WTC11 (cell line): Measurements from ENCODE around the gene ZNF14. TPM values are rescaled to one million over a fixed set of nuclear protein-coding genes. Genes with fewer than 3 reads are reported as not detected.
"Not testable (repeated sequence)": the region's sequence is repeated elsewhere in the genome, so short reads cannot be mapped to it uniquely, and the experiment has no call there.

Source experiments
- ATAC-seq: fragments of 200-7000 bp; cut with Tn5 transposase; 2 replicates; pipeline ENCODE4 v1.10.0; 2021; ENCODE audit warnings: mild to moderate bottlenecking, moderate library complexity
- CTCF ChIA-PET: fragments of 300-600 bp; sonication (Branson Sonifier 250); formaldehyde crosslinking; loops from one replicate; lab custom pipeline; 2021; ENCODE audit warnings: antibody characterized with exemption; lab: Charles Lee
- POLR2A ChIA-PET: fragments of 350-600 bp; sonication (Branson Sonifier 250); formaldehyde crosslinking; loops from one replicate; lab custom pipeline; 2021; ENCODE audit warnings: antibody characterized with exemption; lab: Charles Lee
- DNase-seq: peaks from one replicate; pipeline ENCODE4 v3.0.0; 2021; ENCODE audit warnings: low spot score
- H3K27ac Mint-ChIP-seq: 2 replicates; pipeline ENCODE4 v1.8.0; 2021; ENCODE audit warnings: mixed read lengths
- H3K27me3 Mint-ChIP-seq: 2 replicates; pipeline ENCODE4 v1.8.0; 2021; ENCODE audit warnings: low read depth, mild to moderate bottlenecking, moderate library complexity, mixed read lengths
- H3K36me3 Mint-ChIP-seq: 2 replicates; pipeline ENCODE4 v1.8.0; 2021; ENCODE audit warnings: mixed read lengths
- H3K4me1 Mint-ChIP-seq: 2 replicates; pipeline ENCODE4 v1.8.0; 2022; ENCODE audit warnings: mixed read lengths
- H3K4me3 Mint-ChIP-seq: 2 replicates; pipeline ENCODE4 v1.8.0; 2021; ENCODE audit warnings: mild to moderate bottlenecking, moderate library complexity, mixed read lengths
- H3K9me3 Mint-ChIP-seq: 2 replicates; pipeline ENCODE4 v1.8.0; 2021; ENCODE audit warnings: mixed read lengths
- CBFB ChIP-seq: sonication (generic); formaldehyde crosslinking; IDR thresholded peaks from 2 replicates; pipeline ENCODE4 v1.8.1; 2022; ENCODE audit warnings: mild to moderate bottlenecking, low read depth, missing genetic modification reagents
- ESRRA ChIP-seq: sonication (generic); formaldehyde crosslinking; IDR thresholded peaks from 2 replicates; pipeline ENCODE4 v1.8.1; 2022; ENCODE audit warnings: mild to moderate bottlenecking, missing genetic modification reagents, borderline replicate concordance
- FOXJ3 ChIP-seq: sonication (generic); formaldehyde crosslinking; IDR thresholded peaks from 2 replicates; pipeline ENCODE4 v1.9.0; 2021; ENCODE audit warnings: missing genetic modification reagents, mild to moderate bottlenecking, borderline replicate concordance
- HMGA2 ChIP-seq: fragments of 250-450 bp; sonication (Bioruptor Pico); IDR thresholded peaks from 2 replicates; pipeline ENCODE4 v1.4.0; 2021; ENCODE audit warnings: mild to moderate bottlenecking, moderate library complexity
- JUN ChIP-seq: sonication (generic); formaldehyde crosslinking; IDR thresholded peaks from 2 replicates; pipeline ENCODE4 v1.8.0; 2023; ENCODE audit warnings: mild to moderate bottlenecking, missing genetic modification reagents
- KAT7 ChIP-seq: sonication (generic); formaldehyde crosslinking; IDR thresholded peaks from 2 replicates; pipeline ENCODE4 v1.8.1; 2023; ENCODE audit warnings: missing genetic modification reagents, mild to moderate bottlenecking, borderline replicate concordance
- total RNA-seq: library from RNA; stranded (reverse); gene quantifications from 3 replicates; pipeline ENCODE4 v1.2.3, GENCODE V29; 2021
- TF ChIP-seq, protein P1 (sequence below): sonication (generic); formaldehyde crosslinking; IDR thresholded peaks from 2 replicates; pipeline ENCODE4 v1.8.0; 2023; ENCODE audit warnings: missing genetic modification reagents, mild to moderate bottlenecking, borderline replicate concordance
- TF ChIP-seq, protein P2 (sequence below): sonication (generic); formaldehyde crosslinking; IDR thresholded peaks from 2 replicates; pipeline ENCODE4 v1.8.1; 2023; ENCODE audit warnings: mild to moderate bottlenecking, moderate library complexity, missing genetic modification reagents
- TF ChIP-seq, protein P3 (sequence below): sonication (generic); formaldehyde crosslinking; IDR thresholded peaks from 2 replicates; pipeline ENCODE4 v1.8.0; 2022; ENCODE audit warnings: missing genetic modification reagents

The ZNF14 gene
- total RNA-seq, 1 experiment from 2014 or later, result 5.7 TPM

DNA sequence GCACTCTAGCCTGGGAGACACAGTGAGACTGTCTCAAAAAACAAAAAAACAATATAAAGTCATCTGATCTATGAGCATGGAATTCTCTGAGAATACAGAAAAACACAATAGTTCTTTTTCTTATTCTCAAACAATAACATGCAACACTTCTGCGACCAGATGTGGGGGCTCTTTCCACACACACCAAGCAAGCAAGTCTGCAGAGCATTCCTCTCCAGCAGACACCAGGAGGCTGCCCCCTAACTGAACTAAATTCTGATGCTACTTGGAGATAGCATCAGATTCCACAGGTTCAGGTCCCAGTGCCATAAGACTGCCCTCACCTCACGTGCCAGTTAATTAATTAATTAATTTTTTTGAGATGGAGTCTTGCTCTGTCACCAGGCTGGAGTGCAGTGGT is 36.5 kb downstream of the ZNF14 start:
- peak; percentile 85 for ATAC-seq
- H3K27me3 Mint-ChIP-seq, result no peaks in the 10 kb centered on the region
- H3K4me1 Mint-ChIP-seq, result no peaks in the 10 kb centered on the region
- ChIA-PET CTCF (interaction anchor here (0.7 to 1.5 kb wide), 4 partner anchors 28 to 260 kb away, joined by 3 to 6 read pairs (median 4); partner anchors contain the start of gene ZNF506), POLR2A (no interaction called here)
- H3K9me3 Mint-ChIP-seq, result 0 out of 2 replicates have a peak, but pooled peaks cover 8% of the 10 kb centered on the region
- H3K36me3 Mint-ChIP-seq, result no peaks in the 10 kb centered on the region
- TF ChIP-seq KAT7 (CRISPR knock-in tag), result no peak
- TF ChIP-seq, protein P1, sequence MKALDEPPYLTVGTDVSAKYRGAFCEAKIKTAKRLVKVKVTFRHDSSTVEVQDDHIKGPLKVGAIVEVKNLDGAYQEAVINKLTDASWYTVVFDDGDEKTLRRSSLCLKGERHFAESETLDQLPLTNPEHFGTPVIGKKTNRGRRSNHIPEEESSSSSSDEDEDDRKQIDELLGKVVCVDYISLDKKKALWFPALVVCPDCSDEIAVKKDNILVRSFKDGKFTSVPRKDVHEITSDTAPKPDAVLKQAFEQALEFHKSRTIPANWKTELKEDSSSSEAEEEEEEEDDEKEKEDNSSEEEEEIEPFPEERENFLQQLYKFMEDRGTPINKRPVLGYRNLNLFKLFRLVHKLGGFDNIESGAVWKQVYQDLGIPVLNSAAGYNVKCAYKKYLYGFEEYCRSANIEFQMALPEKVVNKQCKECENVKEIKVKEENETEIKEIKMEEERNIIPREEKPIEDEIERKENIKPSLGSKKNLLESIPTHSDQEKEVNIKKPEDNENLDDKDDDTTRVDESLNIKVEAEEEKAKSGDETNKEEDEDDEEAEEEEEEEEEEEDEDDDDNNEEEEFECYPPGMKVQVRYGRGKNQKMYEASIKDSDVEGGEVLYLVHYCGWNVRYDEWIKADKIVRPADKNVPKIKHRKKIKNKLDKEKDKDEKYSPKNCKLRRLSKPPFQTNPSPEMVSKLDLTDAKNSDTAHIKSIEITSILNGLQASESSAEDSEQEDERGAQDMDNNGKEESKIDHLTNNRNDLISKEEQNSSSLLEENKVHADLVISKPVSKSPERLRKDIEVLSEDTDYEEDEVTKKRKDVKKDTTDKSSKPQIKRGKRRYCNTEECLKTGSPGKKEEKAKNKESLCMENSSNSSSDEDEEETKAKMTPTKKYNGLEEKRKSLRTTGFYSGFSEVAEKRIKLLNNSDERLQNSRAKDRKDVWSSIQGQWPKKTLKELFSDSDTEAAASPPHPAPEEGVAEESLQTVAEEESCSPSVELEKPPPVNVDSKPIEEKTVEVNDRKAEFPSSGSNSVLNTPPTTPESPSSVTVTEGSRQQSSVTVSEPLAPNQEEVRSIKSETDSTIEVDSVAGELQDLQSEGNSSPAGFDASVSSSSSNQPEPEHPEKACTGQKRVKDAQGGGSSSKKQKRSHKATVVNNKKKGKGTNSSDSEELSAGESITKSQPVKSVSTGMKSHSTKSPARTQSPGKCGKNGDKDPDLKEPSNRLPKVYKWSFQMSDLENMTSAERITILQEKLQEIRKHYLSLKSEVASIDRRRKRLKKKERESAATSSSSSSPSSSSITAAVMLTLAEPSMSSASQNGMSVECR (CRISPR knock-in tag), result no peak
- TF ChIP-seq, protein P2, sequence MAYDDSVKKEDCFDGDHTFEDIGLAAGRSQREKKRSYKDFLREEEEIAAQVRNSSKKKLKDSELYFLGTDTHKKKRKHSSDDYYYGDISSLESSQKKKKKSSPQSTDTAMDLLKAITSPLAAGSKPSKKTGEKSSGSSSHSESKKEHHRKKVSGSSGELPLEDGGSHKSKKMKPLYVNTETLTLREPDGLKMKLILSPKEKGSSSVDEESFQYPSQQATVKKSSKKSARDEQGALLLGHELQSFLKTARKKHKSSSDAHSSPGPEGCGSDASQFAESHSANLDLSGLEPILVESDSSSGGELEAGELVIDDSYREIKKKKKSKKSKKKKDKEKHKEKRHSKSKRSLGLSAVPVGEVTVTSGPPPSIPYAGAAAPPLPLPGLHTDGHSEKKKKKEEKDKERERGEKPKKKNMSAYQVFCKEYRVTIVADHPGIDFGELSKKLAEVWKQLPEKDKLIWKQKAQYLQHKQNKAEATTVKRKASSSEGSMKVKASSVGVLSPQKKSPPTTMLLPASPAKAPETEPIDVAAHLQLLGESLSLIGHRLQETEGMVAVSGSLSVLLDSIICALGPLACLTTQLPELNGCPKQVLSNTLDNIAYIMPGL, result no peak
- TF ChIP-seq, all 79 proteins: peak for 0
- peak; percentile 27 for DNase-seq
- Mint-ChIP-seq H3K27ac (no peak overlapping the region), H3K4me3 (no peak overlapping the region)

DNA sequence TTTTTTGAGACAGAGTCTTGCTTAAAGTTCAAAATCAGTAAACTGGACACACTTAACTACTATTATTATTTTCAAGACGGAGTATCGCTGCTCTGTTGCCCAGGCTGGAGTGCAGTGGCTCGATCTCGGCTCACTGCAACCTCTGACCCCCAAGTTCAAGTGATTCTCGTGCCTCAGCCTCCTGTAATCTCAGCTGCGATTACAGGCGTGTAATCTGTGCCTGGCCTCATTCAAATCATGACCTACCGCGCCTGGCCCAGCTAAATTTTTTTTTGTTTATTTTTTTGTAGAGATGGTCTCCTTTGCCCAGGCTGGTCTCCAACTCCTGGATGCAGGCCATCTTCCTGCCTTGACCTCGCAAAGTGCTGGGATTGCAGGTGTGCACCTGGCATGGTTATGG is 41.2 kb downstream of the ZNF14 start:
- Mint-ChIP-seq H3K27ac (no peak overlapping the region), H3K4me1 (no peaks in the 10 kb centered on the region), H3K9me3 (no peaks in the 10 kb centered on the region), H3K4me3 (no peak overlapping the region), H3K27me3 (no peaks in the 10 kb centered on the region), H3K36me3 (no peaks in the 10 kb centered on the region)
- TF ChIP-seq FOXJ3 (CRISPR knock-in tag) (no peak), ESRRA (CRISPR knock-in tag) (no peak), CBFB (CRISPR knock-in tag) (no peak), JUN (CRISPR knock-in tag) (no peak)
- no peak for ATAC-seq
- ChIA-PET CTCF (interaction anchor here (0.6 kb wide), 2 partner anchors 157 to 366 kb away, joined by 3 to 4 read pairs; no protein-coding TSS in a partner anchor), POLR2A (no interaction called here)
- no peak for DNase-seq

DNA sequence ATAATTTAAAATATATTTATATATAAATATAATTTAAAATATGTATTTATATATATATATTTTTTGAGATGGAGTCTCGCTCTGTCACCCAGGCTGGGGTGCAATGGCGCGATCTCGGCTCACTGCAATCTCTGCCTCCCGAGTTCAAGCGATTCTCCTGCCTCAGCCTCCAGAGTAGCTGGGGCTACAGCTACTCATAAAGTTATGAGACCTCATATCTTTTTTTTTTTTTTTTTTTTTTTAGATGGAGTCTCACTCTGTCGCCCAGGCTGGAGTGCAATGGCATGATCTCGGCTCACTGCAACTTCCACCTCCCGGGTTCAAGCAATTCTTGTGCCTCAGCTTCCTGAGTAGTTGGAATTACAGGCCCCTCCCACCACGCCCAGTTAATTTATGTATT is 43.9 kb downstream of the ZNF14 start:
- CTCF ChIA-PET, H3K4me3 Mint-ChIP-seq, H3K4me1 Mint-ChIP-seq, DNase-seq, H3K9me3 Mint-ChIP-seq, H3K36me3 Mint-ChIP-seq, H3K27ac Mint-ChIP-seq, H3K27me3 Mint-ChIP-seq, ATAC-seq: not testable (repeated sequence)
- POLR2A ChIA-PET, result interaction anchor here (0.6 kb wide), 1 partner anchor 172 kb away, joined by 3 read pairs; no protein-coding TSS in a partner anchor
- TF ChIP-seq HMGA2, result peak; percentile 84

DNA sequence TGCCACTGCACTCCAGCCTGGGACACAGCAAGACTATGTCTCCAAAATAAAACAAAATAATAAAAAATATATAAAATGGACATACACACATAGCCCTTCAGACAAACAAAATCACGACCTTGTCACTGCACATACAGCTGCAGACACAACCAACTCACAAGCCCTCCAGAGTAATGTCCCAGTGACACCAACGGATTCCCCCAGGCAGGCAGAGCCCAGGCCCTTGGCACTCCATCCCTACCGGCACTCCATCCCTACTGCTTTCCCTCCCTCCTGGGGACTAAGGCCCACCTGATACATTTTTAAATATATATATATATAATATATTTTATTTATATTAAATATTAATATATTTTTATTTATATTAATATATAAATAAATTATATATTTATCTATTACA is 45.8 kb downstream of the ZNF14 start:
- Mint-ChIP-seq H3K27ac (no peak overlapping the region), H3K36me3 (peaks cover 23% of the 10 kb centered on the region), H3K4me1 (no peaks in the 10 kb centered on the region), H3K9me3 (peaks cover 9% of the 10 kb centered on the region), H3K27me3 (no peaks in the 10 kb centered on the region), H3K4me3 (no peak overlapping the region)
- TF ChIP-seq, protein P3, sequence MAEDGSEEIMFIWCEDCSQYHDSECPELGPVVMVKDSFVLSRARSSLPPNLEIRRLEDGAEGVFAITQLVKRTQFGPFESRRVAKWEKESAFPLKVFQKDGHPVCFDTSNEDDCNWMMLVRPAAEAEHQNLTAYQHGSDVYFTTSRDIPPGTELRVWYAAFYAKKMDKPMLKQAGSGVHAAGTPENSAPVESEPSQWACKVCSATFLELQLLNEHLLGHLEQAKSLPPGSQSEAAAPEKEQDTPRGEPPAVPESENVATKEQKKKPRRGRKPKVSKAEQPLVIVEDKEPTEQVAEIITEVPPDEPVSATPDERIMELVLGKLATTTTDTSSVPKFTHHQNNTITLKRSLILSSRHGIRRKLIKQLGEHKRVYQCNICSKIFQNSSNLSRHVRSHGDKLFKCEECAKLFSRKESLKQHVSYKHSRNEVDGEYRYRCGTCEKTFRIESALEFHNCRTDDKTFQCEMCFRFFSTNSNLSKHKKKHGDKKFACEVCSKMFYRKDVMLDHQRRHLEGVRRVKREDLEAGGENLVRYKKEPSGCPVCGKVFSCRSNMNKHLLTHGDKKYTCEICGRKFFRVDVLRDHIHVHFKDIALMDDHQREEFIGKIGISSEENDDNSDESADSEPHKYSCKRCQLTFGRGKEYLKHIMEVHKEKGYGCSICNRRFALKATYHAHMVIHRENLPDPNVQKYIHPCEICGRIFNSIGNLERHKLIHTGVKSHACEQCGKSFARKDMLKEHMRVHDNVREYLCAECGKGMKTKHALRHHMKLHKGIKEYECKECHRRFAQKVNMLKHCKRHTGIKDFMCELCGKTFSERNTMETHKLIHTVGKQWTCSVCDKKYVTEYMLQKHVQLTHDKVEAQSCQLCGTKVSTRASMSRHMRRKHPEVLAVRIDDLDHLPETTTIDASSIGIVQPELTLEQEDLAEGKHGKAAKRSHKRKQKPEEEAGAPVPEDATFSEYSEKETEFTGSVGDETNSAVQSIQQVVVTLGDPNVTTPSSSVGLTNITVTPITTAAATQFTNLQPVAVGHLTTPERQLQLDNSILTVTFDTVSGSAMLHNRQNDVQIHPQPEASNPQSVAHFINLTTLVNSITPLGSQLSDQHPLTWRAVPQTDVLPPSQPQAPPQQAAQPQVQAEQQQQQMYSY (CRISPR knock-in tag), result no peak
- TF ChIP-seq HMGA2, result peak; percentile 79
- ChIA-PET POLR2A (no interaction called here), CTCF (no interaction called here)
- ATAC-seq (0 out of 2 replicates have a peak, but pooled peaks have one; percentile 24), DNase-seq (no peak)
